ENCODE data around the gene ZNF219. TPM values are rescaled to one million over a fixed set of nuclear protein-coding genes. Genes with fewer than 3 reads are reported as not detected.

ZNF219 gene
- total and polyA plus RNA-seq, 10 of the 15 experiments (the other 5 are each of a cell fraction or from before 2014, with no cell fraction given): 0.16 to 6.4 (median 1.9) TPM

DNA sequence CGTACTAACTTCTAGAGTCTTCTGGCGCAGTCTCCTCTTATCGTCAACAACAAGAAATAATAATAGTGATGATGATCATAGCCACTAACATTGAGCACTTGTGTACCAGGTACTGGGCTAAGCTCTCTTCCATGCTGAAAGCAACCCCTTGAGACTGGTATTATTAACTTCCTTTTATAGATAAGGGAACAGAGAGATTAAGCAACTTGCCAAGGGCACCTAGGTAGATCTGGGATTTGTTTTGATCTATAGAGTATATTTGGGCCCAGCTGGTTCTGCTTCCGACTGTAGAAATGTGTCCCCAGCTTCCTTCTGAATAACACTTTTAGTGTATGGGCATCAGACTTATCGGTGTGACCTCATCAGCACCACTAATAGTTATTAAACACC, 1.1 kb upstream of the ZNF219 start (continued):
- TF ChIP-seq EGR1 (IDR thresholded peaks at IDR 0.05; ENCODE audit: borderline replicate concordance in 1 of 2, low read depth in 2 of 2, low read length in 2 of 2) (no peak), ZNF274 (IDR thresholded peaks at IDR 0.05; ENCODE audit: insufficient read depth, insufficient read length) (no peak), JUNB (IDR thresholded peaks at IDR 0.05) (no peak), NBN (IDR thresholded peaks at IDR 0.05) (no peak), FOXK2 (IDR thresholded peaks at IDR 0.05) (no peak), NFYB (IDR thresholded peaks at IDR 0.05; ENCODE audit: insufficient read depth, low read depth, low read length) (no peak), CHD1 (IDR thresholded peaks at IDR 0.05; ENCODE audit: low read depth, low read length) (no peak), MTA2 (IDR thresholded peaks at IDR 0.05; ENCODE audit: low read depth) (no peak), SIX5 (IDR thresholded peaks at IDR 0.05; ENCODE audit: low read depth, low read length, severe bottlenecking) (no peak)

DNA sequence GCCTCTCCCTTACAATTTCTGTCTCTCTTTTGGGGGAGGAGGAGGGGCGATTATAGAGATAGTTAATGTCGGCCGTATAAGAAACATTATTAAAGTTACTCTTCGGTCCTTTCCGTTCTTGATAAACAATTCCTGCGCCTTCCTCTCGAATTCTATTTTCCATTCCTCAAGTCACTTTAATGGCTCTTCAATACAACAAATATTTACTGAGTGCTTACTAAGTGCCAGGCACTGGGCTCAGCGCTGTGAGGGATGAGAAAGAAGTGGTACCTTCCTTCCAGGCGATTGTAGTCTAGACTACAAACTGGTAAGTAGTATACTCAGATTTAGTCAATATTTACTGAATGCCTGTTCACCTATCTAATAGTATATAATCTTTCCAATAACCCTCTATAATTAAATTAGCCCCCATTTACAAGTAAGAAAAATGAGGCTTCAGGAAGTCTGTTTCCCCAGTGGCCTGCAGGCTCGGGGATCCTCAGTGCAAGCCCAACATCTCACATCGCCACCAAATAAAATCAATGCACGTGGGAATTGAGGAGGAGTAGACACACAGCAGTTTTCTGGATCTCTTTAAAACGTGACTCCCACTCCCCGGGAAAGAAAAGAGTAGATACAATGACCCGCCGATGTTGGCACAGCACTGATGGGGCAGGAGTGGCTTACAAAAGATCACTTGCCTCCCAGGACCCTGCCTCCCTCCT, 589 bp upstream of the ZNF219 start:
- ChIA-PET POLR2A (no interaction called here), CTCF (interaction anchor here (0.9 to 10.5 kb wide), 3 partner anchors 15 to 84 kb away, joined by 3 to 253 read pairs (median 151); no protein-coding TSS in a partner anchor), SMC1A (ENCODE audit: uncharacterized antibody, unreplicated experiment) (interaction anchor here (1.5 kb wide), 1 partner anchor 84 kb away, joined by 3 read pairs; no protein-coding TSS in a partner anchor), RAD21 (ENCODE audit: unreplicated experiment) (no interaction called here)
- DNase-seq (ENCODE audit: low read depth, low spot score) (no peak), ATAC-seq (no peak), FAIRE-seq (no peak)
- no peaks in the 10 kb centered on the region; the same call in 1 of the 2 replicates for H3K79me2 ChIP-seq (ENCODE audit: control insufficient read depth, insufficient read depth, low read length)
- TF ChIP-seq TCF3 (IDR thresholded peaks at IDR 0.05; ENCODE audit: borderline replicate concordance, insufficient read depth, low read depth, low read length) (no peak), SUZ12 (IDR thresholded peaks at IDR 0.05; ENCODE audit: unreplicated experiment) (no peak), SP1 (IDR thresholded peaks at IDR 0.05; ENCODE audit: low read depth, low read length) (no peak), CREM (IDR thresholded peaks at IDR 0.05; ENCODE audit: low read depth) (no peak), ZSCAN29 (IDR thresholded peaks at IDR 0.05) (no peak)
- TF ChIP-seq, protein P1, sequence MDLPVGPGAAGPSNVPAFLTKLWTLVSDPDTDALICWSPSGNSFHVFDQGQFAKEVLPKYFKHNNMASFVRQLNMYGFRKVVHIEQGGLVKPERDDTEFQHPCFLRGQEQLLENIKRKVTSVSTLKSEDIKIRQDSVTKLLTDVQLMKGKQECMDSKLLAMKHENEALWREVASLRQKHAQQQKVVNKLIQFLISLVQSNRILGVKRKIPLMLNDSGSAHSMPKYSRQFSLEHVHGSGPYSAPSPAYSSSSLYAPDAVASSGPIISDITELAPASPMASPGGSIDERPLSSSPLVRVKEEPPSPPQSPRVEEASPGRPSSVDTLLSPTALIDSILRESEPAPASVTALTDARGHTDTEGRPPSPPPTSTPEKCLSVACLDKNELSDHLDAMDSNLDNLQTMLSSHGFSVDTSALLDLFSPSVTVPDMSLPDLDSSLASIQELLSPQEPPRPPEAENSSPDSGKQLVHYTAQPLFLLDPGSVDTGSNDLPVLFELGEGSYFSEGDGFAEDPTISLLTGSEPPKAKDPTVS (IDR thresholded peaks at IDR 0.05; ENCODE audit: low read depth, low read length): no peak
- TF ChIP-seq, protein P2, sequence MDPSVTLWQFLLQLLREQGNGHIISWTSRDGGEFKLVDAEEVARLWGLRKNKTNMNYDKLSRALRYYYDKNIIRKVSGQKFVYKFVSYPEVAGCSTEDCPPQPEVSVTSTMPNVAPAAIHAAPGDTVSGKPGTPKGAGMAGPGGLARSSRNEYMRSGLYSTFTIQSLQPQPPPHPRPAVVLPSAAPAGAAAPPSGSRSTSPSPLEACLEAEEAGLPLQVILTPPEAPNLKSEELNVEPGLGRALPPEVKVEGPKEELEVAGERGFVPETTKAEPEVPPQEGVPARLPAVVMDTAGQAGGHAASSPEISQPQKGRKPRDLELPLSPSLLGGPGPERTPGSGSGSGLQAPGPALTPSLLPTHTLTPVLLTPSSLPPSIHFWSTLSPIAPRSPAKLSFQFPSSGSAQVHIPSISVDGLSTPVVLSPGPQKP (IDR thresholded peaks at IDR 0.05; ENCODE audit: low read depth, low read length): no peak
- no peaks in the 10 kb centered on the region for H3K36me3 ChIP-seq (ENCODE audit: control insufficient read depth in 2 of 2, insufficient read depth in 2 of 2, low read length in 1 of 2)
- no peaks in the 10 kb centered on the region for H4K20me1 ChIP-seq (ENCODE audit: control insufficient read depth, insufficient read depth)
- H3K9me3 ChIP-seq (replicated peaks; ENCODE audit: control insufficient read depth, insufficient read depth, low read length): no peaks in the 10 kb centered on the region
- in situ Hi-C loops (cut with MboI) (no loop called here), intact Hi-C loops (cut with micrococcal nuclease; ENCODE audit: unreplicated experiment) (no loop called here)
- H3K4me1 ChIP-seq (ENCODE audit: control insufficient read depth, insufficient read depth, low read length): peaks cover 7% of the 10 kb centered on the region
- peak overlapping the region; percentile 47 for H2AFZ ChIP-seq (ENCODE audit: control insufficient read depth, low read depth, low read length)
- WGBS (ENCODE audit: insufficient coverage, insufficient replicate concordance, low lambda C conversion rate, missing lambda C conversion rate): 33% methylated on average over 16 of the region's 16 CpGs
- H3K9ac ChIP-seq (ENCODE audit: control insufficient read depth, insufficient read depth, low read length): no peak overlapping the region
- H3K4me3 ChIP-seq: peak overlapping the region; percentile 49
- H3K27ac ChIP-seq (ENCODE audit: control insufficient read depth, insufficient read depth): no peak overlapping the region
- peaks cover 2 to 3% of the 10 kb centered on the region in 2 experiments; a peak in 2 of 4 replicates for H3K27me3 ChIP-seq (replicated peaks in 1 of 2; ENCODE audit: control insufficient read depth in 2 of 2, insufficient read depth in 2 of 2, low read length in 1 of 2)
- BruUV-seq (replicated peaks): no TSS peak
- H3K4me2 ChIP-seq (ENCODE audit: control insufficient read depth, insufficient read depth): peak overlapping the region; percentile 84
